HG03457 (cell line): ENCODE data around the gene SCN4B.

ENCODE experiments used
- ATAC-seq: cut with Tn5 transposase; IDR thresholded peaks from one replicate; pipeline ENCODE4 v1.9.1; 2021; ENCODE audit warnings: moderate number of reproducible peaks; ENCODE audit not compliant: unreplicated experiment

The SCN4B gene

GRCh38 chr11:118154641-118155040 is 2.0 kb upstream of the SCN4B start:
- no peak for ATAC-seq

- ATAC-seq, result no peak
These were observed 1.4 kb upstream of the SCN4B start for GRCh38 chr11:118153976-118154375.

GRCh38 chr11:118153516-118153915 is 893 bp upstream of the SCN4B start:
- no peak for ATAC-seq

- no peak for ATAC-seq
These were observed 537 bp downstream of the SCN4B start for GRCh38 chr11:118152020-118152551.

GRCh38 chr11:118151431-118151830 is 1.2 kb downstream of the SCN4B start:
- ATAC-seq, result no peak

GRCh38 chr11:118149493-118149892 is 3.1 kb downstream of the SCN4B start:
- no peak for ATAC-seq

GRCh38 chr11:118148856-118149255 is 3.8 kb downstream of the SCN4B start:
- ATAC-seq, result no peak

- ATAC-seq, result no peak
These were observed 4.4 kb downstream of the SCN4B start for GRCh38 chr11:118148240-118148639.

- no peak for ATAC-seq
These were observed 5.1 kb downstream of the SCN4B start for GRCh38 chr11:118147502-118147901.

- no peak for ATAC-seq
These were observed 6.1 kb downstream of the SCN4B start for GRCh38 chr11:118146554-118146953.

GRCh38 chr11:118145285-118146227 is 7.1 kb downstream of the SCN4B start:
- ATAC-seq, result peak; percentile 61

GRCh38 chr11:118144301-118145268 is 8.0 kb downstream of the SCN4B start:
- ATAC-seq, result no peak

GRCh38 chr11:118143661-118144185 is 8.9 kb downstream of the SCN4B start:
- no peak for ATAC-seq

GRCh38 chr11:118142809-118143208 is 9.8 kb downstream of the SCN4B start:
- ATAC-seq, result no peak

- no peak for ATAC-seq
These were observed 10.5 kb downstream of the SCN4B start for GRCh38 chr11:118142081-118142480.

GRCh38 chr11:118139578-118139977 is 13.0 kb downstream of the SCN4B start:
- ATAC-seq, result no peak

GRCh38 chr11:118138839-118139420 is 13.7 kb downstream of the SCN4B start:
- no peak for ATAC-seq

- no peak for ATAC-seq
These were observed 15.8 kb downstream of the SCN4B start for GRCh38 chr11:118136801-118137200.

GRCh38 chr11:118136341-118136740 is 16.3 kb downstream of the SCN4B start:
- no peak for ATAC-seq

- ATAC-seq, result no peak
These were observed 16.8 kb downstream of the SCN4B start for GRCh38 chr11:118135796-118136165.
